Endothelial cell of umbilical vein (primary cell): ENCODE data around the gene TACSTD2. TPM values are rescaled to one million over a fixed set of nuclear protein-coding genes. Genes with fewer than 3 reads are reported as not detected.

ENCODE experiments used
- Bru-seq: library from RNA; stranded (reverse); fragments of 400-500 nt; gene quantifications from one replicate; lab custom pipeline; 2021; lab: Mats Ljungman, UMichigan
- BruChase-seq, 2 experiments: library from RNA; stranded (reverse); fragments of 400-500 nt; gene quantifications; one replicate each; lab custom pipeline; 2021; lab: Mats Ljungman, UMichigan
- BruUV-seq: library from RNA; stranded (reverse); fragments of 400-500 nt; replicated peaks from 2 replicates; lab custom pipeline; 2021; lab: Mats Ljungman, UMichigan
- CTCF ChIA-PET: fragments of 300-600, 350-600 bp; sonication (Branson Sonifier 250); formaldehyde crosslinking; loops from one replicate; lab custom pipeline; 2021; ENCODE audit warnings: antibody characterized with exemption, inconsistent platforms; lab: Charles Lee
- POLR2A ChIA-PET: fragments of 300-600, 350-600 bp; sonication (Branson Sonifier 250); formaldehyde crosslinking; loops from one replicate; lab custom pipeline; 2021; ENCODE audit warnings: antibody characterized with exemption, inconsistent platforms; lab: Charles Lee
- DNase-seq: peaks from one replicate; pipeline ENCODE4 v3.0.0-alpha.2; 2011; ENCODE audit warnings: low read depth, low spot score
- FAIRE-seq: peaks from 2 replicates; lab custom pipeline; 2011; peaks lifted over from hg19 to GRCh38; lab: Jason Lieb, UNC
- H2AFZ ChIP-seq: 2 replicates; pipeline ENCODE4 v1.6.0; 2012; ENCODE audit warnings: low read depth, low read length, control low read depth, inconsistent platforms
- H3K27ac ChIP-seq: 2 replicates; pipeline ENCODE4 v1.5.1; 2011; ENCODE audit warnings: low read depth, mild to moderate bottlenecking, control low read depth, low read length, moderate library complexity; ENCODE audit not compliant: insufficient read depth
- H3K27me3 ChIP-seq, 2 experiments: 2 replicates each; pipeline versions ENCODE4 v1.6.0 to v1.6.1; 2011; ENCODE audit warnings: low read length in 2 of 2, mixed read lengths in 1 of 2; ENCODE audit not compliant: control insufficient read depth in 2 of 2, insufficient read depth in 2 of 2
- H3K36me3 ChIP-seq, 2 experiments: 2 replicates in 1 of 2; 3 replicates in 1 of 2; pipeline ENCODE4 v1.5.1; 2011; ENCODE audit warnings: low read length in 2 of 2, mild to moderate bottlenecking in 1 of 2, moderate library complexity in 1 of 2; ENCODE audit not compliant: control insufficient read depth in 2 of 2, insufficient read depth in 2 of 2; ENCODE audit errors: extremely low read depth in 1 of 2
- H3K4me1 ChIP-seq: 3 replicates; pipeline ENCODE4 v1.5.1; 2011; ENCODE audit warnings: mild to moderate bottlenecking, low read length; ENCODE audit not compliant: control insufficient read depth, insufficient read depth; ENCODE audit errors: extremely low read depth
- H3K4me2 ChIP-seq: 2 replicates; pipeline ENCODE4 v1.6.1; 2011; ENCODE audit warnings: low read length, control low read depth, mixed read lengths; ENCODE audit not compliant: insufficient read depth
- H3K4me3 ChIP-seq, 3 experiments: fragments of 200-600 bp in 1 of 3; sonication (generic), shearing (Covaris generic) in 1 of 3; replicated peaks in 1 of 3; 2 replicates each; pipeline ENCODE4 v1.5.1; 2011 to 2016; ENCODE audit warnings: control low read depth in 3 of 3, low read length in 3 of 3, mild to moderate bottlenecking in 2 of 3, inconsistent platforms in 1 of 3, low read depth in 1 of 3, moderate library complexity in 1 of 3; ENCODE audit not compliant: insufficient read depth in 1 of 3
- H3K79me2 ChIP-seq: 2 replicates; pipeline ENCODE4 v1.6.0; 2012; ENCODE audit warnings: low read length, inconsistent platforms; ENCODE audit not compliant: control insufficient read depth, insufficient read depth
- H3K9ac ChIP-seq: replicated peaks from 2 replicates; pipeline ENCODE3; 2011; ENCODE audit warnings: low read length, control low read depth; ENCODE audit not compliant: insufficient read depth; ENCODE audit errors: extremely low read depth
- H3K9me1 ChIP-seq: replicated peaks from 3 replicates; pipeline ENCODE4 v1.6.0; 2011; ENCODE audit warnings: mild to moderate bottlenecking, low read length; ENCODE audit not compliant: control insufficient read depth, insufficient read depth; ENCODE audit errors: extremely low read depth
- H3K9me3 ChIP-seq: replicated peaks from 2 replicates; pipeline ENCODE4 v1.5.1; 2012; ENCODE audit warnings: low read length, inconsistent platforms; ENCODE audit not compliant: control insufficient read depth, insufficient read depth
- H4K20me1 ChIP-seq: replicated peaks from 2 replicates; pipeline ENCODE3; 2011; ENCODE audit warnings: mild to moderate bottlenecking, low read length; ENCODE audit not compliant: control insufficient read depth, insufficient read depth; ENCODE audit errors: extremely low read depth
- EZH2 ChIP-seq: IDR thresholded peaks from 2 replicates; pipeline ENCODE4 v1.6.1; 2012; ENCODE audit warnings: borderline replicate concordance, low read depth, mild to moderate bottlenecking, moderate library complexity, low read length, inconsistent platforms; ENCODE audit not compliant: severe bottlenecking
- FOS ChIP-seq: IDR thresholded peaks from 2 replicates; pipeline ENCODE4 v1.6.1; 2011; ENCODE audit warnings: mild to moderate bottlenecking, low read length, moderate library complexity, borderline replicate concordance; ENCODE audit not compliant: insufficient read depth
- GATA2 ChIP-seq: IDR thresholded peaks from 2 replicates; pipeline ENCODE4 v1.7.0; 2011; ENCODE audit warnings: low read depth, mild to moderate bottlenecking, moderate library complexity, mixed read lengths, low read length; ENCODE audit not compliant: insufficient read length, insufficient read depth
- JUN ChIP-seq: IDR thresholded peaks from 2 replicates; pipeline ENCODE4 v1.6.1; 2011; ENCODE audit warnings: borderline replicate concordance, low read depth; ENCODE audit not compliant: insufficient read length, insufficient read depth
- MYC ChIP-seq: IDR thresholded peaks from one replicate; pipeline ENCODE4 v1.6.1; 2011; ENCODE audit warnings: mild to moderate bottlenecking, low read depth, low read length
- POLR2A ChIP-seq: IDR thresholded peaks from 2 replicates; pipeline ENCODE4 v1.6.1; 2012; ENCODE audit warnings: low read depth, mild to moderate bottlenecking, control low read depth, low read length
- POLR2AphosphoS5 ChIP-seq: IDR thresholded peaks from 2 replicates; pipeline ENCODE4 v1.6.1; 2012; ENCODE audit warnings: low read depth, mild to moderate bottlenecking, control low read depth, low read length, moderate library complexity; ENCODE audit not compliant: insufficient read depth
- dilution Hi-C: fragments of 300-500 bp; cut with MboI; formaldehyde crosslinking; loops from one replicate; pipeline ENCODE4 v1.15.0; 2019; ENCODE audit warnings: low sequenced_read_pairs; ENCODE audit not compliant: extremely low pct_ligation_motif_present
- intact Hi-C: fragments of 100-400 bp; cut with micrococcal nuclease; formaldehyde crosslinking; loops from one replicate; pipeline ENCODE4 v1.10.0; 2022
- long read RNA-seq: library from polyadenylated mRNA; stranded (forward); transcript quantifications from one replicate; pipeline ENCODE4 v2.0.0, GENCODE V29; 2021
- polyA minus RNA-seq, 3 experiments: library from RNA; depleted of rRNA, polyadenylated mRNA; stranded (reverse); fragments of >200 nt; gene quantifications; 1 replicate in 1 of 3; 2 replicates in 2 of 3; pipeline ENCODE4 v1.2.3, GENCODE V29; 2011
- polyA plus RNA-seq, 4 experiments: library from polyadenylated mRNA; depleted of rRNA in 3 of 4; stranded (reverse) in 3 of 4; unstranded in 1 of 4; fragments of >200 nt; gene quantifications; 2 replicates each; pipeline versions ENCODE4 v1.2.1 to v1.2.3, GENCODE V29; 2011 to 2012; ENCODE audit warnings: missing spikeins in 1 of 4
- total RNA-seq: library from RNA; stranded (reverse); gene quantifications from 2 replicates; pipeline ENCODE4 v1.2.3, GENCODE V29; 2021
- TF ChIP-seq, protein P1 (sequence below): IDR thresholded peaks from 2 replicates; pipeline ENCODE4 v1.6.1; 2011; ENCODE audit not compliant: insufficient read depth, insufficient read length
- TF ChIP-seq, protein P2 (sequence below), 2 donors: IDR thresholded peaks; 1 replicate in 1 of 2; 2 replicates in 1 of 2; pipeline ENCODE4 v1.5.1; 2011; ENCODE audit warnings: low read length in 2 of 2, mild to moderate bottlenecking in 2 of 2, moderate library complexity in 2 of 2, control low read depth in 1 of 2, inconsistent platforms in 1 of 2, low read depth in 1 of 2; ENCODE audit not compliant: insufficient read depth in 1 of 2; ENCODE audit errors: extremely low read depth in 1 of 2

TACSTD2 gene, protein sequence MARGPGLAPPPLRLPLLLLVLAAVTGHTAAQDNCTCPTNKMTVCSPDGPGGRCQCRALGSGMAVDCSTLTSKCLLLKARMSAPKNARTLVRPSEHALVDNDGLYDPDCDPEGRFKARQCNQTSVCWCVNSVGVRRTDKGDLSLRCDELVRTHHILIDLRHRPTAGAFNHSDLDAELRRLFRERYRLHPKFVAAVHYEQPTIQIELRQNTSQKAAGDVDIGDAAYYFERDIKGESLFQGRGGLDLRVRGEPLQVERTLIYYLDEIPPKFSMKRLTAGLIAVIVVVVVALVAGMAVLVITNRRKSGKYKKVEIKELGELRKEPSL
- total RNA-seq (14.1 and 30.7 TPM in 2 replicates), polyA plus RNA-seq (43.3 and 61.5 TPM in 2 replicates), polyA minus RNA-seq (21.2 and 23.5 TPM in 2 replicates), Bru-seq, nascent RNA (percentile 70 among the genes with signal in this experiment), BruChase-seq, experiment 1, labeled RNA remaining after a 6-hour chase (percentile 85 among the genes with signal in this experiment), BruChase-seq, experiment 2, labeled RNA remaining after a 2-hour chase (percentile 66 among the genes with signal in this experiment)
- polyA plus RNA-seq (2011; cell fraction: cytosol; rRNA removed): 19.6 and 27.3 TPM in 2 replicates
- 13.4 and 14.5 TPM in 2 replicates for polyA plus RNA-seq (2011; cell fraction: nucleus; rRNA removed)
- 9.8 and 14.3 TPM in 2 replicates for polyA plus RNA-seq (2012)
- polyA minus RNA-seq (2011; cell fraction: cytosol; rRNA and poly(A)+ RNA removed): 1.6 TPM
- 5.6 and 10.4 TPM in 2 replicates for polyA minus RNA-seq (2011; cell fraction: nucleus; rRNA and poly(A)+ RNA removed)
- long read RNA-seq, transcript TACSTD2-201 (1 exons, 2,351 nt): major isoform, 53 of 53 reads
- long read RNA-seq, partial matches to known transcripts: 0 of 53 reads
- long read RNA-seq, other reads (novel, unspliced or antisense): 0 of 53 reads

DNA sequence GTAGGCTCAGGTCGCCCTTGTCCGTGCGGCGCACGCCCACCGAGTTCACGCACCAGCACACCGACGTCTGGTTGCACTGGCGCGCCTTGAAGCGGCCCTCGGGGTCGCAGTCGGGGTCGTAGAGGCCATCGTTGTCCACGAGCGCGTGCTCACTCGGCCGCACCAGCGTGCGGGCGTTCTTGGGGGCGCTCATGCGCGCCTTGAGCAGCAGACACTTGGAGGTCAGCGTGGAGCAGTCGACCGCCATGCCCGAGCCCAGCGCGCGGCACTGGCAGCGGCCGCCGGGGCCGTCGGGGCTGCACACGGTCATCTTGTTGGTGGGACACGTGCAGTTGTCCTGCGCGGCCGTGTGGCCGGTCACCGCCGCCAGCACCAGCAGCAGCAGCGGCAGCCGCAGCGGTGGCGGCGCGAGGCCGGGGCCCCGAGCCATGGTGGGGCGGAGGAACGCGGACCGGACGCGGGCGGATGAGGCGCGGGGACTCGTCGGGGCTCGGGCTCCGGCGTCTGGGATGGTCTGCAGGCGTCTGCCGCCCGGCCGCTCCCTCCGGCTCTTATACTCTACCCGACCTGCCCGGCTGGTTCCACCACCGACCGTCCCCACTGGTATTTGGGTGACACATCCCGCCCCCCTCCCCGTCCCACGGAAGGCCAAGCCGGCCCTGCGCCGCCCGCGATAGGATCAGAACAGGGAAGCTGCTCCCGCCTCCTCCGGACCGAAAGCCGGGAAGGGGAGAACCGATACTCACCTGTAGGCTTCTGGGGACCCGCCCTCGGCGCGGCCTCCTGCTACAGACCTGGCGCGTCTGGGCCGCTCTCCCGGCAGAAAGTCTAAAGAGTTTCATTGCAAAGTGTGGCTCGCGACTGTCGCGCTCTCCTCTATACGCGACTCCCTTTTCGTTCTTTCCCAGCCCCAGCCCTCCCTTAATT is at the start of gene TACSTD2:
Gene TACSTD2, minus strand, starts transcription at position 526 of the 927 bp plus-strand sequence. Its CDS starts 96 bp downstream, at position 430.
- peaks cover 31% of the 10 kb centered on the region for H3K79me2 ChIP-seq
- no peak for TF ChIP-seq FOS
- no peak for TF ChIP-seq MYC
- TF ChIP-seq, protein P1, sequence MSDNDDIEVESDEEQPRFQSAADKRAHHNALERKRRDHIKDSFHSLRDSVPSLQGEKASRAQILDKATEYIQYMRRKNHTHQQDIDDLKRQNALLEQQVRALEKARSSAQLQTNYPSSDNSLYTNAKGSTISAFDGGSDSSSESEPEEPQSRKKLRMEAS: peak; percentile 38
- TF ChIP-seq, protein P2, sequence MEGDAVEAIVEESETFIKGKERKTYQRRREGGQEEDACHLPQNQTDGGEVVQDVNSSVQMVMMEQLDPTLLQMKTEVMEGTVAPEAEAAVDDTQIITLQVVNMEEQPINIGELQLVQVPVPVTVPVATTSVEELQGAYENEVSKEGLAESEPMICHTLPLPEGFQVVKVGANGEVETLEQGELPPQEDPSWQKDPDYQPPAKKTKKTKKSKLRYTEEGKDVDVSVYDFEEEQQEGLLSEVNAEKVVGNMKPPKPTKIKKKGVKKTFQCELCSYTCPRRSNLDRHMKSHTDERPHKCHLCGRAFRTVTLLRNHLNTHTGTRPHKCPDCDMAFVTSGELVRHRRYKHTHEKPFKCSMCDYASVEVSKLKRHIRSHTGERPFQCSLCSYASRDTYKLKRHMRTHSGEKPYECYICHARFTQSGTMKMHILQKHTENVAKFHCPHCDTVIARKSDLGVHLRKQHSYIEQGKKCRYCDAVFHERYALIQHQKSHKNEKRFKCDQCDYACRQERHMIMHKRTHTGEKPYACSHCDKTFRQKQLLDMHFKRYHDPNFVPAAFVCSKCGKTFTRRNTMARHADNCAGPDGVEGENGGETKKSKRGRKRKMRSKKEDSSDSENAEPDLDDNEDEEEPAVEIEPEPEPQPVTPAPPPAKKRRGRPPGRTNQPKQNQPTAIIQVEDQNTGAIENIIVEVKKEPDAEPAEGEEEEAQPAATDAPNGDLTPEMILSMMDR (IDR thresholded peaks at IDR 0.05; ENCODE audit: extremely low read depth in 1 of 2, insufficient read depth in 1 of 2, low read depth in 1 of 2, low read length in 2 of 2): peak in 1 of 2 donors; percentile 43
- peak; percentile 37 for TF ChIP-seq POLR2AphosphoS5
- peak; percentile 44 for TF ChIP-seq POLR2A
- no peak for TF ChIP-seq JUN
- TF ChIP-seq EZH2: peak; percentile 56
- no peak for TF ChIP-seq GATA2
- H3K9ac ChIP-seq: peak within 1 kb of the TSS; percentile 86
- no peaks in the 10 kb centered on the region for H3K27me3 ChIP-seq
- ChIA-PET POLR2A (interaction anchor here (0.7 to 1.1 kb wide), 4 partner anchors 7 to 133 kb away, joined by 3 to 4 read pairs (median 3); partner anchors contain the start of gene OMA1), CTCF (interaction anchor here (0.8 to 2.6 kb wide), 7 partner anchors 8 to 75 kb away, joined by 3 to 26 read pairs (median 3); partner anchors contain the start of gene OMA1)
- peak within 1 kb of the TSS; percentile 22 to 87 (median 75) for H3K4me3 ChIP-seq
- dilution Hi-C loops: no loop called here
- intact Hi-C loops: loop anchor here (1.0 to 5.0 kb wide), 4 partner anchors 15 to 60 kb away; partner anchors contain the start of gene OMA1
- no peaks in the 10 kb centered on the region for H3K36me3 ChIP-seq
- BruUV-seq: no TSS peak
- H3K27ac ChIP-seq: peak within 1 kb of the TSS; percentile 83
- H3K9me1 ChIP-seq: no peaks in the 10 kb centered on the region
- peak within 1 kb of the TSS; percentile 97 for H3K4me2 ChIP-seq
- H3K4me1 ChIP-seq: peaks cover 22% of the 10 kb centered on the region
- no peaks in the 10 kb centered on the region for H4K20me1 ChIP-seq
- no peaks in the 10 kb centered on the region for H3K9me3 ChIP-seq
- DNase-seq: peak; percentile 77
- peak within 1 kb of the TSS; percentile 61 for H2AFZ ChIP-seq
- FAIRE-seq: no peak
